Transverse colon (tissue), 3 donors: ENCODE measurements around the gene AIG1.

ENCODE experiments used
- CTCF ChIP-seq, 5 experiments: fragments of 200-600 bp in 3 of 5; fragments of 450-650 bp in 2 of 5; sonication (generic) in 3 of 5; IDR thresholded peaks; 1 replicate in 2 of 5; 2 replicates in 3 of 5; pipeline ENCODE4 v1.5.1; 2016 to 2017; ENCODE audit warnings: antibody characterized with exemption in 5 of 5, inconsistent platforms in 3 of 5, mild to moderate bottlenecking in 2 of 5, moderate library complexity in 1 of 5
- EP300 ChIP-seq: sonication (generic); formaldehyde crosslinking; IDR thresholded peaks from one replicate; pipeline ENCODE4 v1.6.1; 2017; ENCODE audit warnings: antibody characterized with exemption, low read depth

DNA sequence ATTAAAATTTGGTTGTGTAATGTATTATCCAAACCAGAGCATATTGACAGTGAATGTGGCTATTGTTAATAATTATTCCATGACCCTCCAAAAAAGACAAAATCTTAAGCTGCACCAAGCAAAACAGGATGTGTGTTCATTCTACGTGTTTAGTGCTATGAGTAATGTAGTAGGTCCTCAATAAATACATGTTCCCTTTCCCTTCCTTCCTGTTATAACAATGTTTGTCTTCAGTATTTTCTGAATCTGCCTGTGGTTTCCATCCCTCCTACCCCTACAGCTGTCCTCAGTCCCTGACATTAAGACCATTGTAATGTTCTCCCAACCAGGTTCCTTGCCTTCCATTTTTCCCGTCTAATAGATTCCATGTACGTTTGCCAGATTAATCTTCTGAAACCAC lies 163.8 kb downstream of the AIG1 start:
- TF ChIP-seq CTCF (IDR thresholded peaks at IDR 0.05) = no peak
- TF ChIP-seq EP300 = no peak
